Peyer's patch (tissue), 4 donors: ENCODE measurements around the gene GPR158.

Experiments used
- CTCF ChIP-seq, 6 experiments: fragments of 450-650 bp in 4 of 6; fragments of 200-600 bp in 2 of 6; sonication (generic) in 1 of 6; IDR thresholded peaks; one replicate each; pipeline ENCODE4 v1.5.1; 2017 to 2019; ENCODE audit warnings: antibody characterized with exemption in 6 of 6, mild to moderate bottlenecking in 3 of 6, moderate library complexity in 1 of 6
- POLR2A ChIP-seq, 2 donors: fragments of 450-650 bp; IDR thresholded peaks; one replicate each; pipeline ENCODE4 v1.5.1; 2017; ENCODE audit warnings: antibody characterized with exemption in 2 of 2, mild to moderate bottlenecking in 2 of 2, moderate library complexity in 2 of 2

DNA sequence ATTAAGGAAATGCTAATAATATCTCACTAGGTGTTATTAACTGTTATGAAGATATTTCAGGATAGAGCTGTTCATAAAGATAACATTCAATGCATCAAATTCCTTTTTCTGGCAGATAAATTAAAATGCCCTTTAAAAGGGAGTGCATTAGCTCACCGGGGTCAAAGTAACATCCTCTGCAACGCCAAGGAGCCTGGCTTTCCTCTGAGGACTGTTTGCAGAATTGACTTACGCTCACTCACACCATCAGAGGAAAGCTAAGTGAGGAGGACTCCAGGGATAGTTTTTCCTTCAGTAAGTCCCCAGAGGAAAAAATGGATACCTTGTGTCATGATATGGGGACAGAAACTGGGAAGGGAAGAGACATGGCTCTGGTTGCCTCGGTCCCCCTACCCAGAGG is 45.2 kb upstream of the GPR158 start:
- TF ChIP-seq POLR2A (IDR thresholded peaks at IDR 0.05) (no peak), CTCF (IDR thresholded peaks at IDR 0.05) (no peak)
